Transverse colon (tissue), 4 donors: ENCODE data around the gene PRADC1. TPM values are rescaled to one million over a fixed set of nuclear protein-coding genes. Genes with fewer than 3 reads are reported as not detected.

ENCODE experiments used
- DNase-seq: peaks from one replicate; pipeline ENCODE4 v3.0.0-alpha.2; 2019
- H3K27ac ChIP-seq, 4 donors: fragments of 200-600 bp; sonication (generic); 2 replicates each; pipeline ENCODE4 v1.5.1; 2016 to 2018; ENCODE audit warnings: inconsistent platforms in 4 of 4
- H3K27me3 ChIP-seq: fragments of 200-600 bp; sonication (generic); 2 replicates; pipeline ENCODE4 v1.5.1; 2017; ENCODE audit warnings: inconsistent platforms
- H3K36me3 ChIP-seq, 4 donors: fragments of 200-600 bp; sonication (generic); 2 replicates each; pipeline ENCODE4 v1.5.1; 2017 to 2019; ENCODE audit warnings: inconsistent platforms in 4 of 4
- H3K4me1 ChIP-seq, 4 donors: fragments of 200-600 bp; sonication (generic); 2 replicates each; pipeline ENCODE4 v1.5.1; 2017 to 2020; ENCODE audit warnings: inconsistent platforms in 4 of 4
- H3K4me3 ChIP-seq, 4 donors: fragments of 200-600 bp; sonication (generic); 1 replicate in 1 of 4; 2 replicates in 3 of 4; pipeline versions ENCODE4 v1.5.1 to v1.6.1; 2017 to 2019; ENCODE audit warnings: inconsistent platforms in 4 of 4
- H3K9me3 ChIP-seq, 2 donors: fragments of 200-600 bp; sonication (generic); 2 replicates each; pipeline ENCODE4 v1.5.1; 2017 to 2019; ENCODE audit warnings: inconsistent platforms in 2 of 2
- CTCF ChIP-seq, 5 experiments: fragments of 200-600 bp in 3 of 5; fragments of 450-650 bp in 2 of 5; sonication (generic) in 3 of 5; IDR thresholded peaks; 1 replicate in 2 of 5; 2 replicates in 3 of 5; pipeline ENCODE4 v1.5.1; 2016 to 2017; ENCODE audit warnings: antibody characterized with exemption in 5 of 5, inconsistent platforms in 3 of 5, mild to moderate bottlenecking in 2 of 5, moderate library complexity in 1 of 5
- EP300 ChIP-seq: sonication (generic); formaldehyde crosslinking; IDR thresholded peaks from one replicate; pipeline ENCODE4 v1.6.1; 2017; ENCODE audit warnings: antibody characterized with exemption, low read depth
- POLR2A ChIP-seq: fragments of 450-650 bp; IDR thresholded peaks from one replicate; pipeline ENCODE4 v1.6.1; 2016; ENCODE audit warnings: antibody characterized with exemption, mild to moderate bottlenecking, moderate library complexity
- POLR2AphosphoS5 ChIP-seq, 3 donors: sonication (generic); formaldehyde crosslinking; IDR thresholded peaks; one replicate each; pipeline ENCODE4 v1.6.1; 2016; ENCODE audit warnings: antibody characterized with exemption in 3 of 3
- WGBS, 2 donors: methylation state at CpG; one replicate each; pipeline ENCODE4 v1.1.5; 2018; ENCODE audit warnings: low coverage in 1 of 2; 5-methylcytosine and 5-hydroxymethylcytosine counted together
- in situ Hi-C, 4 donors: fragments of 200-750 bp; cut with MboI; loops; one replicate each; pipeline versions ENCODE4 v1.15.0 to v1.15.1; 2017; ENCODE audit warnings: low sequenced_read_pairs in 3 of 4, low pct_ligation_motif_present in 1 of 4, low pct_unique_long_range_greater_than_20kb in 1 of 4
- intact Hi-C: fragments of 100-400 bp; cut with DNase I; formaldehyde crosslinking; loops from one replicate; pipeline ENCODE4 v1.15.1; 2023; ENCODE audit warnings: low total_unique reads
- total RNA-seq, 4 donors: library from RNA; depleted of rRNA; stranded (reverse); fragments of >200 nt; gene quantifications; one replicate each; pipeline ENCODE4 v1.1.0, GENCODE V29; 2016

The PRADC1 gene
- total RNA-seq, 4 donors from 2014 or later, result 44.3 to 77.1 (median 61.8) TPM

GRCh38 chr2:73217160-73217559 lies 15.9 kb downstream of the PRADC1 start:
- in situ Hi-C loops, result no loop called here
- WGBS, 2 donors, result 93 to 95% methylated on average over 5 of the region's 5 CpGs
- intact Hi-C loops, result no loop called here
- no peak for DNase-seq
- no peaks in the 10 kb centered on the region for H3K9me3 ChIP-seq
- no peak overlapping the region for H3K27ac ChIP-seq
- peaks cover 0 to 30% (median 19%) of the 10 kb centered on the region in 4 donors for H3K4me1 ChIP-seq
- no peak for TF ChIP-seq POLR2A
- TF ChIP-seq EP300, result no peak
- TF ChIP-seq CTCF (IDR thresholded peaks at IDR 0.05), result no peak
- TF ChIP-seq POLR2AphosphoS5 (IDR thresholded peaks at IDR 0.05), result no peak
- no peaks in the 10 kb centered on the region for H3K27me3 ChIP-seq
- peaks cover 0 to 7% (median 0%) of the 10 kb centered on the region in 4 donors for H3K36me3 ChIP-seq
- H3K4me3 ChIP-seq, result no peak overlapping the region

GRCh38 chr2:73215254-73215653 lies 17.8 kb downstream of the PRADC1 start:
- H3K27me3 ChIP-seq, result no peaks in the 10 kb centered on the region
- in situ Hi-C loops, result no loop called here
- 68 to 78% methylated on average over 4 of the region's 4 CpGs for WGBS, 2 donors
- H3K4me3 ChIP-seq, result peak overlapping the region in 1 of 4 donors; percentile 95
- intact Hi-C loops, result no loop called here
- H3K27ac ChIP-seq, result peak overlapping the region in 1 of 4 donors; percentile 68
- no peak for DNase-seq
- H3K4me1 ChIP-seq, result peaks cover 0 to 30% (median 21%) of the 10 kb centered on the region in 4 donors
- H3K9me3 ChIP-seq, result no peaks in the 10 kb centered on the region
- no peaks in the 10 kb centered on the region for H3K36me3 ChIP-seq
- no peak for TF ChIP-seq POLR2AphosphoS5 (IDR thresholded peaks at IDR 0.05)
- TF ChIP-seq POLR2A, result no peak
- no peak for TF ChIP-seq CTCF (IDR thresholded peaks at IDR 0.05)
- TF ChIP-seq EP300, result no peak

- Histone ChIP-seq H3K4me3 (peak within 1 kb of the TSS; percentile 84 to 97 (median 94)), H3K36me3 (no peaks in the 10 kb centered on the region), H3K9me3 (no peaks in the 10 kb centered on the region), H3K4me1 (peaks cover 0 to 30% (median 21%) of the 10 kb centered on the region in 4 donors), H3K27ac (peak within 1 kb of the TSS; percentile 68 to 78 (median 72)), H3K27me3 (no peaks in the 10 kb centered on the region)
- intact Hi-C loops (no loop called here), in situ Hi-C loops (no loop called here)
- TF ChIP-seq POLR2A, result peak; percentile 50
- TF ChIP-seq EP300, result no peak
- TF ChIP-seq POLR2AphosphoS5 (IDR thresholded peaks at IDR 0.05), result peak; percentile 47 to 76 (median 70)
- WGBS, 2 donors, result 2 to 4% methylated on average over 11 to 45 of the region's 64 CpGs
- DNase-seq, result peak; percentile 90
Observed at GRCh38 chr2:73214120-73215035, 18.7 kb downstream of the PRADC1 start, which contains the start of gene SMYD5. SMYD5 (plus strand) TSS chr2:73214245; CDS start chr2:73214267, 22 bp downstream.

- H3K9me3 ChIP-seq, result no peaks in the 10 kb centered on the region
- H3K27ac ChIP-seq, result no peak overlapping the region
- intact Hi-C loops, result no loop called here
- no peaks in the 10 kb centered on the region for H3K27me3 ChIP-seq
- peaks cover 0 to 30% (median 21%) of the 10 kb centered on the region in 4 donors for H3K4me1 ChIP-seq
- no peaks in the 10 kb centered on the region for H3K36me3 ChIP-seq
- in situ Hi-C loops, result no loop called here
- H3K4me3 ChIP-seq, result no peak overlapping the region
- peak; percentile 76 for DNase-seq
- TF ChIP-seq POLR2A, result no peak
- TF ChIP-seq CTCF (IDR thresholded peaks at IDR 0.05), result peak; percentile 83 to 96 (median 89)
- TF ChIP-seq POLR2AphosphoS5 (IDR thresholded peaks at IDR 0.05), result no peak
- no peak for TF ChIP-seq EP300
- 49 to 78% methylated on average over 3 to 20 of the region's 20 CpGs for WGBS, 2 donors
Observed at GRCh38 chr2:73212448-73213176, 20.4 kb downstream of the PRADC1 start.
